Uterus (tissue), 2 donors: ENCODE results near the gene DNAJB12.

Source experiments
- CTCF ChIP-seq, 4 experiments: fragments of 200-600 bp in 2 of 4; fragments of 450-650 bp in 2 of 4; sonication (generic) in 2 of 4; IDR thresholded peaks; one replicate each; pipeline ENCODE4 v1.5.1; 2016 to 2019; ENCODE audit warnings: antibody characterized with exemption in 4 of 4, mild to moderate bottlenecking in 2 of 4, moderate library complexity in 1 of 4
- POLR2A ChIP-seq, 2 donors: fragments of 450-650 bp; IDR thresholded peaks; one replicate each; pipeline ENCODE4 v1.6.1; 2016; ENCODE audit warnings: antibody characterized with exemption in 2 of 2, mild to moderate bottlenecking in 1 of 2, moderate library complexity in 1 of 2

- TF ChIP-seq POLR2A (IDR thresholded peaks at IDR 0.05), result no peak
- no peak for TF ChIP-seq CTCF (IDR thresholded peaks at IDR 0.05)
These were observed 71.6 kb downstream of the DNAJB12 start for GRCh38 chr10:72283131-72283530.
